Activated B cell treated with CpG ODN at 0.5 μM for 24 hours (primary cell): Measurements from ENCODE around the gene DYRK1A. TPM values are rescaled to one million over a fixed set of nuclear protein-coding genes. Genes with fewer than 3 reads are reported as not detected.

Source experiments
- ATAC-seq: fragments of 200-7000 bp; cut with Tn5 transposase; one replicate; pipeline ENCODE4 v1.10.0; 2021; ENCODE audit warnings: low read depth, mild to moderate bottlenecking, moderate library complexity
- CTCF ChIA-PET: fragments of 350-600 bp; sonication (Branson Sonifier 250); formaldehyde crosslinking; loops from one replicate; lab custom pipeline; 2021; ENCODE audit warnings: antibody characterized with exemption; lab: Charles Lee
- POLR2A ChIA-PET: fragments of 350-600 bp; sonication (Branson Sonifier 250); formaldehyde crosslinking; loops from one replicate; lab custom pipeline; 2021; ENCODE audit warnings: antibody characterized with exemption; lab: Charles Lee
- DNase-seq: peaks from one replicate; pipeline ENCODE4 v3.0.0; 2022
- H3K27ac Mint-ChIP-seq: one replicate; pipeline ENCODE4 v1.8.0; 2020; ENCODE audit warnings: mixed read lengths
- H3K27me3 Mint-ChIP-seq: one replicate; pipeline ENCODE4 v1.8.0; 2021; ENCODE audit warnings: mixed read lengths
- H3K36me3 Mint-ChIP-seq: one replicate; pipeline ENCODE4 v1.8.0; 2021; ENCODE audit warnings: low read depth, mixed read lengths
- H3K4me1 Mint-ChIP-seq: one replicate; pipeline ENCODE4 v1.8.0; 2021; ENCODE audit warnings: mixed read lengths
- H3K4me3 Mint-ChIP-seq: one replicate; pipeline ENCODE4 v1.8.0; 2020; ENCODE audit warnings: mild to moderate bottlenecking, mixed read lengths
- H3K9me3 Mint-ChIP-seq: one replicate; pipeline ENCODE4 v1.8.0; 2020; ENCODE audit warnings: mixed read lengths
- intact Hi-C: fragments of 100-400 bp; cut with micrococcal nuclease; formaldehyde crosslinking; loops from one replicate; pipeline ENCODE4 v1.15.1; 2024
- total RNA-seq: library from RNA; stranded (reverse); gene quantifications from 2 replicates; pipeline ENCODE4 v1.2.3, GENCODE V29; 2022
- TF ChIP-seq, protein P1 (sequence below): fragments of 200-600 bp; IDR thresholded peaks from one replicate; pipeline ENCODE4 v1.8.0; 2022; ENCODE audit warnings: antibody characterized with exemption, mild to moderate bottlenecking

The DYRK1A gene
- total RNA-seq, 1 donor from 2014 or later, result 99.9 TPM

DNA sequence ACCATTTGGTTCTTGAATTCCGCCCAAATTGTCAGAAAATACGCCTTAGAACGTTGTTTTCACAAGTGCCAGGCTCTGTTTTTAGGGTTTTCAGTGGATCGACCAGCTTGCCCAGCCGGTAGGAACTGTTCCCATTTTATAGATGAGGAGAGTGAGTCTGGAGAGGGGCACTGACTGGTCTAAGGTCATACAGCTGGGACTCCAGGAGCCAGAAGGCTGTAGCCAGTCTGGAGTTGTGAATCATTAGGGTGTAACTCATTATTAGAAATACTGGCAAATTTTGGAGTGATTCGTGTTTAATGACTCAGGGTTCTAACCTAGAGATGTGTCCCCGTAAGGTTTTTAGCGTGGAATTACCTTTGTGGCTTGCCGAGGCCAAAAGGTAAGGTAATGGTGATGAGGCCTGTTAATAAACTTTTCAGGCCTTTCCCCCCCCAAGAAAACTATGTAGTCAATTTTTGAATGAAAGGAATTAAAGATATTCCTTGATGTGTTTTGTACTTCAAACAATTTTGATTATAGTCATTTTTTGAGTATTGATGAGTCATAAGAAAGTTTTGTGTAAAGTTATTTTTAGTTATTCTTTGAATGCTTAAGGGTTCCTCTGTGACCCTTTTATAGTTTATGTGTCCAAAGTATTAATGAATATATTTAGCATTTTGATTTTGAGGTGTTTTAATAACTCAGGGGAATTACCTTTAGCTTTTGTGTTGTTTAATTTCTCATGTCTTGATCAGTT lies 2.1 kb downstream of the DYRK1A start:
- ATAC-seq (no peak), DNase-seq (peak; percentile 21)
- Mint-ChIP-seq H3K27me3 (no peaks in the 10 kb centered on the region), H3K36me3 (peaks cover 11% of the 10 kb centered on the region), H3K27ac (peak overlapping the region; percentile 80), H3K4me1 (peaks cover 70% of the 10 kb centered on the region), H3K9me3 (no peaks in the 10 kb centered on the region), H3K4me3 (peak overlapping the region; percentile 88)
- POLR2A ChIA-PET, result interaction anchor here (0.6 to 4.4 kb wide), 2 partner anchors 101 to 1944 kb away, joined by 3 to 25 read pairs; partner anchors contain the start of gene VPS26C
- intact Hi-C loops, result loop anchor here (5.0 to 10.0 kb wide), 2 partner anchors 401 to 1396 kb away; partner anchors contain the start of gene HLCS
- TF ChIP-seq, protein P1, sequence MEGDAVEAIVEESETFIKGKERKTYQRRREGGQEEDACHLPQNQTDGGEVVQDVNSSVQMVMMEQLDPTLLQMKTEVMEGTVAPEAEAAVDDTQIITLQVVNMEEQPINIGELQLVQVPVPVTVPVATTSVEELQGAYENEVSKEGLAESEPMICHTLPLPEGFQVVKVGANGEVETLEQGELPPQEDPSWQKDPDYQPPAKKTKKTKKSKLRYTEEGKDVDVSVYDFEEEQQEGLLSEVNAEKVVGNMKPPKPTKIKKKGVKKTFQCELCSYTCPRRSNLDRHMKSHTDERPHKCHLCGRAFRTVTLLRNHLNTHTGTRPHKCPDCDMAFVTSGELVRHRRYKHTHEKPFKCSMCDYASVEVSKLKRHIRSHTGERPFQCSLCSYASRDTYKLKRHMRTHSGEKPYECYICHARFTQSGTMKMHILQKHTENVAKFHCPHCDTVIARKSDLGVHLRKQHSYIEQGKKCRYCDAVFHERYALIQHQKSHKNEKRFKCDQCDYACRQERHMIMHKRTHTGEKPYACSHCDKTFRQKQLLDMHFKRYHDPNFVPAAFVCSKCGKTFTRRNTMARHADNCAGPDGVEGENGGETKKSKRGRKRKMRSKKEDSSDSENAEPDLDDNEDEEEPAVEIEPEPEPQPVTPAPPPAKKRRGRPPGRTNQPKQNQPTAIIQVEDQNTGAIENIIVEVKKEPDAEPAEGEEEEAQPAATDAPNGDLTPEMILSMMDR, result no peak
- CTCF ChIA-PET, result interaction anchor here (1.1 to 1.2 kb wide), 2 partner anchors 95 to 101 kb away, joined by 3 read pairs; partner anchors contain the start of gene VPS26C

DNA sequence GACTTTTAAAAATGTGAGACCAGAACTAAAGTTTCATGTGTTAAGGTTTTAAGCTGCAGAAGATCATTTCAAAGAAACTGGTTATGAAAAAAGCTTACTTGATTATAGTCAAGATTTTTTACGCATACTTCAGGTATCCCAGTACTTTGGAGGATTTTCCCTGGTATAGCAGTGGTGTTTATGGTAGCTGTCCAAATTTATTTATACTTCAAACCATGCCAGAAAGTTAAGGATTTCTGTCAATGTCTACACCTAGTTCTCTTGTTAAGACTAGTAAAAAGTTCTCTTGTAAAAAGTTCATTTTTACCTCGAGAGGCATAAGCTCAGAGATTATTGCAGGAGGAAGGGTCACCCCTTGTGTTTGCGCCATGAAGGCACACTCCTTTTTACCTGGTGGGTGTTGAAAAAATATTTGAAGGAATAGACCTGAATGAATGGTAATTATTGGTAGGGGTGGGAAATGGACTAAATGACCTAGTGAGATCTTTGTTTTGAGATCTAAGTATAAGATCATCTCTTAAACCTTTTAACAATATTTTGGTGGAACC lies 2.8 kb downstream of the DYRK1A start:
- CTCF ChIA-PET, result interaction anchor here (1.1 to 1.2 kb wide), 2 partner anchors 94 to 102 kb away, joined by 3 read pairs; partner anchors contain the start of gene VPS26C
- H3K4me1 Mint-ChIP-seq, result peaks cover 70% of the 10 kb centered on the region
- DNase-seq, result no peak
- H3K9me3 Mint-ChIP-seq, result no peaks in the 10 kb centered on the region
- peak overlapping the region; percentile 88 for H3K4me3 Mint-ChIP-seq
- intact Hi-C loops, result loop anchor here (5.0 to 10.0 kb wide), 2 partner anchors 402 to 1395 kb away; partner anchors contain the start of gene HLCS
- peaks cover 11% of the 10 kb centered on the region for H3K36me3 Mint-ChIP-seq
- TF ChIP-seq, protein P1, result no peak
- ATAC-seq, result no peak
- POLR2A ChIA-PET, result interaction anchor here (0.6 to 4.4 kb wide), 4 partner anchors 102 to 1944 kb away, joined by 3 to 25 read pairs (median 3); partner anchors contain the start of gene VPS26C
- H3K27me3 Mint-ChIP-seq, result no peaks in the 10 kb centered on the region
- H3K27ac Mint-ChIP-seq, result peak overlapping the region; percentile 80

DNA sequence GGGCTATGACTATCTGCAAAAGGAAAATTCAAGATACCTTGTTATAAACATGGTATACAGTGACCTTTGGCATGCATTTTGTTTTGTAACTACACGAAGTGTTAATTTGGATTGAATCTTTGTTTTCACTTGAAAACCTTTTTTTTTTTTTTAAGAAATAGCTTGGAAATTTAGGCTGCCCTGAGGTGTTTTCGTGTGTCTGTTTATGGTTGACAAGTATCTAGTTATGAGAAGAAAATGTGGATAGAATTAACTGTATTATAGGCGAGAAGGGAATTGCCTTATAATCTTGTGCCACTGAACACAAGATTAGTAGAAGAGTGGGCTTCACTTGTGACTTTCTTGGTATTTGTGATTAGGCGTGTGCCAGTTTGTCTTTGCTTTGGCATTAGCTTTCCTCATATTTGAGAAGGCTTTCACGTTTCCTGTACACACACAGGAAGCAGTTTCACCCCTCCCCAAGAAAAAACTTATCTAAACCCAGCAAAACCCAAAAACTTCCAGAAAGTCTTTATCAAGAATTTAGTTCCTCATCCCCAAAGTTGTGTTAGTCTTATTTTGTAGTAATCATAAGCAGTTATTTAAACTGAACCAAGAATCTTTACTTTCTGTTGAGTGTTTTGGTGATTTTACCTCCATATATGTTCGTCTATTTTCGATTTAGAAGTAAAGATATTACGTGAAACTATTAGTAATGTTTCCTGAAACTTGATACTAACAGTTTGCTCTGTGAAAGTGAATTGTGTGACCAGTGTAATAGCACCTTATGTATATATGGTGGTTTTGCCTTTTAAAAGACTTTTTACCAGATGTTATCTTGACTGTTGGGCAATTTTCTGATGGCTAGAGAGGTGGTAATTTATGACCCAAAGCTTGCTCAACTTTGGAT lies 3.8 kb downstream of the DYRK1A start:
- ChIA-PET CTCF (interaction anchor here (1.2 kb wide), 1 partner anchor 103 kb away, joined by 3 read pairs; the partner anchor contains the start of gene VPS26C), POLR2A (interaction anchor here (0.7 to 4.4 kb wide), 5 partner anchors 9 to 193 kb away, joined by 3 to 25 read pairs (median 3); partner anchors contain the start of gene VPS26C)
- TF ChIP-seq, protein P1, result no peak
- Mint-ChIP-seq H3K4me1 (peaks cover 68% of the 10 kb centered on the region), H3K27me3 (no peaks in the 10 kb centered on the region), H3K27ac (peak overlapping the region; percentile 71), H3K4me3 (peak overlapping the region; percentile 72), H3K36me3 (peaks cover 11% of the 10 kb centered on the region), H3K9me3 (no peaks in the 10 kb centered on the region)
- intact Hi-C loops, result loop anchor here (2.0 to 5.0 kb wide), 3 partner anchors 20 to 90 kb away; no protein-coding TSS in a partner anchor
- DNase-seq, result no peak
- no peak for ATAC-seq

DNA sequence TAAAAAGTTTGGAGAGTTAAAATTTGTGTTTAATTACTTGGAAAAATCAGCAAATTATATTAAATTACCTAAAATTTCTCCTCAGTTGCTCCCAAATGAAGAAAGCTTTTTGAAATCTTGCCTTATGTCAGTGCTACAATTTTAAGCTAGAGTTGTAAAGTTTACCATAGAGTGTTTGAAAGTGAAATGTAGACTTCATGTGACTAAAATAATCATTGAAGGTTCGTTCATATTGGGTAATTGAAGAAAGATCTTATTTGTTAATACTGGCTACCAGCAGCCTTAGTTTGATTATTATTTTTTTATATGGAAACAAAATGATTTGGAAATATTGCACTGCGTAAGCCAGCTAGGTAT lies 4.4 kb downstream of the DYRK1A start:
- TF ChIP-seq, protein P1, result no peak
- intact Hi-C loops, result loop anchor here (2.0 to 5.0 kb wide), 3 partner anchors 20 to 90 kb away; no protein-coding TSS in a partner anchor
- Mint-ChIP-seq H3K27ac (peak overlapping the region; percentile 71), H3K27me3 (no peaks in the 10 kb centered on the region), H3K36me3 (peaks cover 11% of the 10 kb centered on the region), H3K9me3 (no peaks in the 10 kb centered on the region), H3K4me1 (peaks cover 72% of the 10 kb centered on the region), H3K4me3 (peak overlapping the region; percentile 72)
- CTCF ChIA-PET, result no interaction called here
- POLR2A ChIA-PET, result interaction anchor here (1.1 to 4.4 kb wide), 3 partner anchors 11 to 151 kb away, joined by 3 to 25 read pairs (median 5); partner anchors contain the start of gene VPS26C
- DNase-seq (no peak), ATAC-seq (no peak)
